Osteoblast (primary cell): Measurements from ENCODE around the gene COG3. TPM values are rescaled to one million over a fixed set of nuclear protein-coding genes. Genes with fewer than 3 reads are reported as not detected.

Experiments
- DNase-seq: peaks from one replicate; pipeline ENCODE4 v3.0.0; 2011; ENCODE audit warnings: low spot score, mixed read lengths; ENCODE audit not compliant: insufficient read length; ENCODE audit errors: missing footprints
- H2AFZ ChIP-seq: 2 replicates; pipeline ENCODE4 v1.6.0; 2011; ENCODE audit warnings: mild to moderate bottlenecking, low read length
- H3K27ac ChIP-seq: 2 replicates; pipeline ENCODE4 v1.5.1; 2011; ENCODE audit warnings: mild to moderate bottlenecking, low read depth, low read length, moderate library complexity
- H3K27me3 ChIP-seq: 2 replicates; pipeline ENCODE4 v1.6.0; 2012; ENCODE audit warnings: mild to moderate bottlenecking, control low read depth, inconsistent platforms, low read length, moderate library complexity; ENCODE audit not compliant: insufficient read depth
- H3K36me3 ChIP-seq: 2 replicates; pipeline ENCODE4 v1.5.1; 2011; ENCODE audit warnings: mild to moderate bottlenecking, low read length, control low read depth, moderate library complexity; ENCODE audit not compliant: insufficient read depth
- H3K4me1 ChIP-seq: 2 replicates; pipeline ENCODE4 v1.5.1; 2011; ENCODE audit warnings: mild to moderate bottlenecking, low read length, control low read depth, moderate library complexity; ENCODE audit not compliant: insufficient read depth
- H3K4me2 ChIP-seq: 2 replicates; pipeline ENCODE4 v1.6.0; 2011; ENCODE audit warnings: mild to moderate bottlenecking, low read length; ENCODE audit not compliant: insufficient read depth
- H3K4me3 ChIP-seq: fragments of 200-600 bp; sonication (generic); 3 replicates; pipeline ENCODE4 v1.5.1; 2012; ENCODE audit warnings: mild to moderate bottlenecking, low read length, inconsistent platforms; ENCODE audit not compliant: insufficient read depth
- H3K79me2 ChIP-seq: 2 replicates; pipeline ENCODE4 v1.6.0; 2012; ENCODE audit warnings: mild to moderate bottlenecking, low read length, control low read depth, inconsistent platforms; ENCODE audit not compliant: insufficient read depth
- H3K9me3 ChIP-seq: 2 replicates; pipeline ENCODE4 v1.5.1; 2011; ENCODE audit warnings: low read depth, low read length, control low read depth
- H4K20me1 ChIP-seq: 2 replicates; pipeline ENCODE4 v1.6.0; 2012; ENCODE audit warnings: mild to moderate bottlenecking, low read length, control low read depth; ENCODE audit not compliant: insufficient read depth
- small RNA-seq: library from RNA; depleted of rRNA; stranded (forward); fragments of <200 nt; gene quantifications from one replicate; pipeline ENCODE3, GENCODE V24; 2012
- total RNA-seq: library from RNA; depleted of rRNA; stranded (reverse); fragments of >200 nt; gene quantifications from 2 replicates; pipeline ENCODE4 v1.2.3, GENCODE V29; 2012
- TF ChIP-seq, protein P1 (sequence below): IDR thresholded peaks from 2 replicates; pipeline ENCODE4 v1.5.1; 2011; ENCODE audit warnings: mild to moderate bottlenecking, low read depth, low read length, moderate library complexity; ENCODE audit errors: extremely low read depth

The COG3 gene
- total RNA-seq, 1 donor = 35.5 TPM

- Histone ChIP-seq H3K27me3 (peaks cover 22% of the 10 kb centered on the region), H3K27ac (no peak overlapping the region), H3K4me3 (no peak overlapping the region), H3K9me3 (no peaks in the 10 kb centered on the region), H3K4me2 (no peak overlapping the region), H2AFZ (no peak overlapping the region), H3K79me2 (no peaks in the 10 kb centered on the region), H4K20me1 (no peaks in the 10 kb centered on the region), H3K36me3 (no peaks in the 10 kb centered on the region), H3K4me1 (no peaks in the 10 kb centered on the region)
- TF ChIP-seq, protein P1, sequence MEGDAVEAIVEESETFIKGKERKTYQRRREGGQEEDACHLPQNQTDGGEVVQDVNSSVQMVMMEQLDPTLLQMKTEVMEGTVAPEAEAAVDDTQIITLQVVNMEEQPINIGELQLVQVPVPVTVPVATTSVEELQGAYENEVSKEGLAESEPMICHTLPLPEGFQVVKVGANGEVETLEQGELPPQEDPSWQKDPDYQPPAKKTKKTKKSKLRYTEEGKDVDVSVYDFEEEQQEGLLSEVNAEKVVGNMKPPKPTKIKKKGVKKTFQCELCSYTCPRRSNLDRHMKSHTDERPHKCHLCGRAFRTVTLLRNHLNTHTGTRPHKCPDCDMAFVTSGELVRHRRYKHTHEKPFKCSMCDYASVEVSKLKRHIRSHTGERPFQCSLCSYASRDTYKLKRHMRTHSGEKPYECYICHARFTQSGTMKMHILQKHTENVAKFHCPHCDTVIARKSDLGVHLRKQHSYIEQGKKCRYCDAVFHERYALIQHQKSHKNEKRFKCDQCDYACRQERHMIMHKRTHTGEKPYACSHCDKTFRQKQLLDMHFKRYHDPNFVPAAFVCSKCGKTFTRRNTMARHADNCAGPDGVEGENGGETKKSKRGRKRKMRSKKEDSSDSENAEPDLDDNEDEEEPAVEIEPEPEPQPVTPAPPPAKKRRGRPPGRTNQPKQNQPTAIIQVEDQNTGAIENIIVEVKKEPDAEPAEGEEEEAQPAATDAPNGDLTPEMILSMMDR = no peak
- no peak for DNase-seq
These were observed 120.1 kb downstream of the COG3 start for GRCh38 chr13:45584816-45585215.

Small RNA genes within 50 kb of the gene (small RNA-seq; reads per million reads assigned to genes)
- 0.22 reads per million for gene RNA5SP27
- not detected for gene TIMM9P3

Other genes starting within 250 kb of the COG3 start
- gene TPT1, start 123.8 kb upstream of the COG3 start, total RNA-seq = 2,232 and 2,713 TPM in 2 replicates
- gene SLC25A30, start 46.6 kb upstream of the COG3 start, total RNA-seq = 11.2 TPM in 2 replicates
- not detected in 2 replicates for gene ERICH6B, start 150.8 kb downstream of the COG3 start, total RNA-seq
- gene CBY2, start 237.4 kb downstream of the COG3 start, total RNA-seq = not detected in 2 replicates